MM.1S (cell line): Measurements from ENCODE around the gene FSTL1.

Source experiments
- DNase-seq: peaks from one replicate; pipeline ENCODE4 v3.0.0-alpha.2; 2015
- H2AFZ ChIP-seq: fragments of 300-600 bp; sonication (generic); 2 replicates; pipeline ENCODE4 v1.6.0; 2016; ENCODE audit warnings: antibody characterized with exemption, low read length
- H3F3A ChIP-seq: fragments of 300-600 bp; sonication (generic); 2 replicates; pipeline ENCODE4 v1.6.1; 2016; ENCODE audit warnings: mild to moderate bottlenecking, antibody characterized with exemption, low read length, moderate library complexity, mixed read lengths; ENCODE audit not compliant: insufficient read depth
- H3K27ac ChIP-seq: fragments of 300-600 bp; sonication (generic); 2 replicates; pipeline ENCODE4 v1.5.1; 2016; ENCODE audit warnings: mild to moderate bottlenecking, low read length
- H3K27me3 ChIP-seq: fragments of 300-600 bp; sonication (generic); replicated peaks from 2 replicates; pipeline ENCODE4 v1.6.0; 2016; ENCODE audit warnings: low read length; ENCODE audit not compliant: insufficient read depth
- H3K36me3 ChIP-seq: fragments of 300-600 bp; sonication (generic); replicated peaks from 2 replicates; pipeline ENCODE4 v1.6.1; 2016; ENCODE audit warnings: mild to moderate bottlenecking, low read length, mixed read lengths; ENCODE audit not compliant: insufficient read depth
- H3K4me1 ChIP-seq: fragments of 300-600 bp; sonication (generic); 2 replicates; pipeline ENCODE4 v1.6.1; 2016; ENCODE audit warnings: low read length, mixed read lengths
- H3K4me2 ChIP-seq: fragments of 300-600 bp; sonication (generic); 2 replicates; pipeline ENCODE4 v1.6.0; 2016; ENCODE audit warnings: low read depth, low read length
- H3K4me3 ChIP-seq: fragments of 300-600 bp; sonication (generic); 2 replicates; pipeline ENCODE4 v1.5.1; 2016; ENCODE audit warnings: low read length, mixed read lengths
- H3K79me2 ChIP-seq: fragments of 300-600 bp; sonication (generic); 2 replicates; pipeline ENCODE4 v1.6.1; 2016; ENCODE audit warnings: mixed run types, low read length, mixed read lengths
- H3K9ac ChIP-seq: fragments of 300-600 bp; sonication (generic); 2 replicates; pipeline ENCODE4 v1.6.1; 2016; ENCODE audit warnings: low read length, mixed read lengths
- H3K9me2 ChIP-seq: fragments of 300-600 bp; sonication (generic); replicated peaks from 2 replicates; pipeline ENCODE4 v1.6.1; 2016; ENCODE audit warnings: mild to moderate bottlenecking, low read length, mixed read lengths; ENCODE audit not compliant: insufficient read depth
- H3K9me3 ChIP-seq: fragments of 300-600 bp; sonication (generic); replicated peaks from 2 replicates; pipeline ENCODE4 v1.6.1; 2016; ENCODE audit warnings: mild to moderate bottlenecking, low read length, mixed read lengths; ENCODE audit not compliant: insufficient read depth
- H4K20me1 ChIP-seq: fragments of 300-600 bp; sonication (generic); 2 replicates; pipeline ENCODE4 v1.6.1; 2016; ENCODE audit warnings: mild to moderate bottlenecking, low read length, moderate library complexity, mixed read lengths; ENCODE audit not compliant: insufficient read depth
- EZH2 ChIP-seq: fragments of 300-600 bp; sonication (generic); optimal IDR thresholded peaks from 2 replicates; pipeline ENCODE3; 2017; ENCODE audit warnings: low read depth, mild to moderate bottlenecking, antibody characterized with exemption, low read length, mixed read lengths
- EZH2phosphoT487 ChIP-seq: fragments of 300-600 bp; sonication (generic); IDR thresholded peaks from 2 replicates; pipeline ENCODE4 v1.6.1; 2018; ENCODE audit warnings: antibody characterized with exemption, low read length
- TF ChIP-seq, protein P1 (sequence below): fragments of 300-600 bp; sonication (generic); IDR thresholded peaks from 2 replicates; pipeline ENCODE4 v1.5.1; 2016; ENCODE audit warnings: antibody characterized with exemption, low read length, mixed read lengths

FSTL1 gene

DNA sequence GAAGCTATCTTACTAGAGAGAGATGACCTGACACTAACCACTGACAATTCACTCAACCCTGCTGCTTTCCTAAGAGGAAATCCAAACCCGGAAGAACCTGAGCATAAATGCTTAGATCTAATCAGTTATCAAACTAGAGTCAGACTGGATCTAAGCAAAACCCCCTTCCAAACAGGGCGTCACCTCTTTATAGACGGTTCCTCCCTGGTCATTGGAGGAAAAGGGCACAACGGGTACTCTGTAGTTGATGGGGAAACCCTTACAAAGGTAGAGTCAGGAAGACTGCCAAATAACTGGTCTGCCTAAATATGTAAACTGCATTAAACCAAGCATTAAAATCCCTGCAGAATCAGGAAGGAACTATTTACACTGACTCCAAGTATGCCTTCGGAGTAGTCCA is 41.3 kb upstream of the FSTL1 start:
- Histone ChIP-seq H3K9me2 (no peaks in the 10 kb centered on the region), H3K4me1 (no peaks in the 10 kb centered on the region), H3K79me2 (no peaks in the 10 kb centered on the region), H3K27me3 (no peaks in the 10 kb centered on the region), H3F3A (no peaks in the 10 kb centered on the region), H3K36me3 (no peaks in the 10 kb centered on the region), H2AFZ (no peak overlapping the region), H3K9ac (no peak overlapping the region), H3K9me3 (no peaks in the 10 kb centered on the region), H4K20me1 (no peaks in the 10 kb centered on the region), H3K27ac (no peak overlapping the region), H3K4me2 (no peak overlapping the region), H3K4me3 (no peak overlapping the region)
- no peak for DNase-seq
- TF ChIP-seq EZH2phosphoT487 (no peak), EZH2 (no peak)
- TF ChIP-seq, protein P1, sequence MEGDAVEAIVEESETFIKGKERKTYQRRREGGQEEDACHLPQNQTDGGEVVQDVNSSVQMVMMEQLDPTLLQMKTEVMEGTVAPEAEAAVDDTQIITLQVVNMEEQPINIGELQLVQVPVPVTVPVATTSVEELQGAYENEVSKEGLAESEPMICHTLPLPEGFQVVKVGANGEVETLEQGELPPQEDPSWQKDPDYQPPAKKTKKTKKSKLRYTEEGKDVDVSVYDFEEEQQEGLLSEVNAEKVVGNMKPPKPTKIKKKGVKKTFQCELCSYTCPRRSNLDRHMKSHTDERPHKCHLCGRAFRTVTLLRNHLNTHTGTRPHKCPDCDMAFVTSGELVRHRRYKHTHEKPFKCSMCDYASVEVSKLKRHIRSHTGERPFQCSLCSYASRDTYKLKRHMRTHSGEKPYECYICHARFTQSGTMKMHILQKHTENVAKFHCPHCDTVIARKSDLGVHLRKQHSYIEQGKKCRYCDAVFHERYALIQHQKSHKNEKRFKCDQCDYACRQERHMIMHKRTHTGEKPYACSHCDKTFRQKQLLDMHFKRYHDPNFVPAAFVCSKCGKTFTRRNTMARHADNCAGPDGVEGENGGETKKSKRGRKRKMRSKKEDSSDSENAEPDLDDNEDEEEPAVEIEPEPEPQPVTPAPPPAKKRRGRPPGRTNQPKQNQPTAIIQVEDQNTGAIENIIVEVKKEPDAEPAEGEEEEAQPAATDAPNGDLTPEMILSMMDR = no peak

DNA sequence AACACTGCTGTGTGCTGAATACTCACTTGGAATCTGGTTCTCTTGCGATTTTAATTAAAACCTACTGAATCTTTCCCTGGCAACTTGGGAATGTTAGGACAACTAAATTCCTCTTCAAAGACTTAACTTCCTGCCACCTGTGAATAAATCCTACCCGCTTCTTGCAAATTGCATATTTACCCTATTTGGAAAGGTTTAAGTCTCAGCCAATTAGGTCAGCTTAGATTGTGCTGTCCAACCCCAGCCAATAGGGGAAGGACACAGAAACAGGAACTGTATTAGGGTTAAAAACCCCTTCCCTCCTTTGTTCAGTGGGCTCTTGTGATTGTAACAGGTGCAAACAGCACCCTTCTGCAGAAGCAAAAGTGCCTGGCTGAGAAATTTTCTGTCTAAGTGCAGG is 38.6 kb upstream of the FSTL1 start:
- Histone ChIP-seq H3K9ac (no peak overlapping the region), H3K27ac (no peak overlapping the region), H3K79me2 (no peaks in the 10 kb centered on the region), H3K4me2 (no peak overlapping the region), H3K9me3 (no peaks in the 10 kb centered on the region), H3F3A (no peaks in the 10 kb centered on the region), H2AFZ (no peak overlapping the region), H3K4me3 (no peak overlapping the region), H3K9me2 (no peaks in the 10 kb centered on the region), H4K20me1 (no peaks in the 10 kb centered on the region), H3K27me3 (no peaks in the 10 kb centered on the region), H3K4me1 (no peaks in the 10 kb centered on the region), H3K36me3 (no peaks in the 10 kb centered on the region)
- TF ChIP-seq, protein P1 = no peak
- TF ChIP-seq EZH2phosphoT487 (no peak), EZH2 (no peak)
- DNase-seq = no peak

DNA sequence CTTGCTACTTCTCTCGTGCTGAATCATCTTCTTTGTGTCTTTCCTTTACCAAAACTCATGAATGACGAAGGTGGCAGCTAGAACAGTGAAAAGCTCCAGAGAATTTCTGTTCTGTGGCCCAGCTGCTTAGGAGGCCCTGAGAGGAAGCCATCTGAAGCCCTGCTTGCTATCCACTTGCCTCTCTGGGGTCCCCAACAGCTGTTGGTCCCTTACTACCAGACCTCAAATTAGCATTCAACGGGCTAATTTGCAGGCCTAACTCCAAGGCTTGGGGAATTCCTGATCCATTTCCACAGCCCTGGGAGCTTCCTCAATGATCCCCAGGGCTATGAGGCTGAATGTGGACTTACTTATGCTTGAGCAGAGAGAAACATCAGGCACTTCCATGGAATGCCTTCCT is 37.5 kb upstream of the FSTL1 start:
- Histone ChIP-seq H3K9me2 (no peaks in the 10 kb centered on the region), H3K9ac (no peak overlapping the region), H3K4me2 (no peak overlapping the region), H3F3A (no peaks in the 10 kb centered on the region), H3K4me1 (no peaks in the 10 kb centered on the region), H2AFZ (no peak overlapping the region), H3K36me3 (no peaks in the 10 kb centered on the region), H3K27me3 (no peaks in the 10 kb centered on the region), H3K27ac (no peak overlapping the region), H3K79me2 (no peaks in the 10 kb centered on the region), H3K4me3 (no peak overlapping the region), H4K20me1 (no peaks in the 10 kb centered on the region), H3K9me3 (no peaks in the 10 kb centered on the region)
- TF ChIP-seq EZH2phosphoT487 = no peak
- no peak for TF ChIP-seq EZH2
- DNase-seq = no peak

DNA sequence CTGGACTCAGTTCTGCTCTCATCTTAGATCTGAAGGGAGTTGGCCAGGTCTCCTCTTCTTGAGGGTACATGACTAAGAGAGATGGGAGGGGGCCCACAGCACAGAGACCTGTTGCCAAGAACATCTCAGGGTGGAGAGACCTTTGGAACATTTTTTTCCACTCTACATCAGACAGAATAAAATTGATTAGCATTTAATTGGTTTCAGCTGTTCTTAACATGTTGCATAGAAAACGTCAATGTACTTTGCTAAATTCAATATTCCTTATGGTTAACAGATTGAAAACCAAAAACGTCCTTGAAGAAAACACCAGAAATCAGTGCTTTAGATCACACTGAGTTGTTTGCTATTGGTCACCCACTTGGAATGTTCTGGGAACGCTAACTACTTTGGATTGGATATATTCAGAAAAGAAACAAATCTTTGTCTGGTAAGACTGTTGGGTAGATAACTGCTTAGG is 36.4 kb upstream of the FSTL1 start:
- no peak overlapping the region for H3K27ac ChIP-seq

More for the DNA sequence above, 36.4 kb upstream of the FSTL1 start:
- Histone ChIP-seq H3K9me2 (no peaks in the 10 kb centered on the region), H3F3A (no peaks in the 10 kb centered on the region), H3K4me3 (no peak overlapping the region), H3K4me2 (no peak overlapping the region), H4K20me1 (no peaks in the 10 kb centered on the region), H3K79me2 (no peaks in the 10 kb centered on the region), H3K4me1 (no peaks in the 10 kb centered on the region), H3K9me3 (no peaks in the 10 kb centered on the region), H3K9ac (no peak overlapping the region), H2AFZ (no peak overlapping the region), H3K36me3 (no peaks in the 10 kb centered on the region), H3K27me3 (no peaks in the 10 kb centered on the region)
- TF ChIP-seq EZH2phosphoT487 = no peak
- no peak for TF ChIP-seq EZH2
- TF ChIP-seq, protein P1 = no peak
- DNase-seq = no peak
